Natural killer cell (primary cell): ENCODE data around the gene CNOT1. TPM values are rescaled to one million over a fixed set of nuclear protein-coding genes. Genes with fewer than 3 reads are reported as not detected.

Experiments
- ATAC-seq, 3 donors: fragments of 150-1000 bp in 2 of 3; fragments of 200-7000 bp in 1 of 3; cut with Tn5 transposase; 1 replicate in 1 of 3; 2 replicates in 2 of 3; pipeline ENCODE4 v1.10.0; 2021; ENCODE audit warnings: mild to moderate bottlenecking in 2 of 3, moderate library complexity in 2 of 3
- DNase-seq, 2 donors: peaks; one replicate each; pipeline versions ENCODE4 v3.0.0 to v3.0.0-alpha.2; 2013 to 2021; ENCODE audit warnings: mixed read lengths in 1 of 2
- H3K27ac ChIP-seq: one replicate; pipeline ENCODE4 v1.5.1; 2013; ENCODE audit warnings: mild to moderate bottlenecking, low read length
- H3K27me3 ChIP-seq: one replicate; pipeline ENCODE4 v1.6.1; 2013; ENCODE audit warnings: low read length; ENCODE audit not compliant: control insufficient read depth, insufficient read depth
- H3K36me3 ChIP-seq: one replicate; pipeline ENCODE4 v1.6.1; 2013; ENCODE audit warnings: low read length; ENCODE audit not compliant: control insufficient read depth, insufficient read depth
- H3K4me1 ChIP-seq: one replicate; pipeline ENCODE4 v1.6.1; 2013; ENCODE audit warnings: low read length; ENCODE audit not compliant: control insufficient read depth, insufficient read depth
- H3K4me3 ChIP-seq: one replicate; pipeline ENCODE4 v1.5.1; 2013; ENCODE audit warnings: low read length
- H3K9me3 ChIP-seq: one replicate; pipeline ENCODE4 v1.6.1; 2013; ENCODE audit warnings: low read length; ENCODE audit not compliant: control insufficient read depth, insufficient read depth
- H3K27ac Mint-ChIP-seq, 2 donors: one replicate each; pipeline ENCODE4 v1.8.0; 2022; ENCODE audit warnings: mild to moderate bottlenecking in 2 of 2, mixed read lengths in 2 of 2, moderate library complexity in 1 of 2
- H3K27me3 Mint-ChIP-seq, 2 donors: one replicate each; pipeline ENCODE4 v1.8.0; 2022; ENCODE audit warnings: low read depth in 2 of 2, mixed read lengths in 2 of 2
- H3K36me3 Mint-ChIP-seq: one replicate; pipeline ENCODE4 v1.8.0; 2022; ENCODE audit warnings: mixed read lengths
- H3K4me1 Mint-ChIP-seq, 2 donors: one replicate each; pipeline ENCODE4 v1.8.0; 2022; ENCODE audit warnings: mixed read lengths in 2 of 2
- H3K4me3 Mint-ChIP-seq: one replicate; pipeline ENCODE4 v1.8.0; 2022; ENCODE audit warnings: mild to moderate bottlenecking, moderate library complexity, mixed read lengths
- H3K9me3 Mint-ChIP-seq, 2 donors: one replicate each; pipeline ENCODE4 v1.8.0; 2022; ENCODE audit warnings: mixed read lengths in 2 of 2
- WGBS: methylation state at CpG from one replicate; pipeline ENCODE4 v1.1.7; 2013; ENCODE audit warnings: missing lambda C conversion rate; ENCODE audit not compliant: insufficient coverage; 5-methylcytosine and 5-hydroxymethylcytosine counted together
- intact Hi-C: fragments of 100-400 bp; cut with micrococcal nuclease; formaldehyde crosslinking; loops from one replicate; pipeline ENCODE4 v1.14.2; 2022
- total RNA-seq, 4 donors: library from RNA; stranded (reverse); fragments of 120-200 nt in 1 of 4; gene quantifications; one replicate each; pipeline versions ENCODE4 v1.2.3 to v1.2.4, GENCODE V29; 2013 to 2022
- TF ChIP-seq, protein P1 (sequence below): fragments of 200-600 bp; IDR thresholded peaks from one replicate; pipeline ENCODE4 v1.8.0; 2022; ENCODE audit warnings: antibody characterized with exemption

The CNOT1 gene
- total RNA-seq, 3 donors from 2014 or later (not counting 1 experiment from before 2014, with no cell fraction given) = 242 to 275 (median 249) TPM

DNA sequence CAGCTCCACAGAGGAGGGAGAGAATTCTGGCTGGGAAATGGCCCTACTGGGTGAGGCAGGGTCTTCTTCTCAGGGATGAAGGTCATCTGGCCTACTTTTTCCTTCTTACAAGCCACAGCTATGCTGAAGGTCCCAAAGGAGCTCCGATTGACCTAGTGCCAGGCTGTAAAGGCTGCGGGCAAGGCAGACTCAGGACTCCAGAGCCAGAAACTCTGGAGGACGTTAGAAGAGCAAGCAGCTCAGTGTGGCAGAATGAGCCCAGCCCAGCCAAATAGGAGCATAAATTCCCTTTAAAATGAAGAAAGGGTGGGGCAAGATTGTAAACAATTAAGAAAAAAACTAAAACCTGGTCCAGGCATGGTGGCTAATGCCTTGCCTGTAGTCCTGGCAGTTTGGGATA, 20.1 kb upstream of the CNOT1 start:
- Histone ChIP-seq H3K4me1 (no peaks in the 10 kb centered on the region), H3K27ac (no peak overlapping the region), H3K4me3 (no peak overlapping the region), H3K36me3 (no peaks in the 10 kb centered on the region), H3K27me3 (no peaks in the 10 kb centered on the region), H3K9me3 (no peaks in the 10 kb centered on the region)
- Mint-ChIP-seq H3K9me3 (no peaks in the 10 kb centered on the region), H3K4me3 (no peak overlapping the region), H3K27ac (no peak overlapping the region), H3K4me1 (no peaks in the 10 kb centered on the region), H3K27me3 (peaks cover 0 to 8% of the 10 kb centered on the region in 2 donors), H3K36me3 (no peaks in the 10 kb centered on the region)
- DNase-seq (no peak), ATAC-seq (no peak)
- TF ChIP-seq, protein P1, sequence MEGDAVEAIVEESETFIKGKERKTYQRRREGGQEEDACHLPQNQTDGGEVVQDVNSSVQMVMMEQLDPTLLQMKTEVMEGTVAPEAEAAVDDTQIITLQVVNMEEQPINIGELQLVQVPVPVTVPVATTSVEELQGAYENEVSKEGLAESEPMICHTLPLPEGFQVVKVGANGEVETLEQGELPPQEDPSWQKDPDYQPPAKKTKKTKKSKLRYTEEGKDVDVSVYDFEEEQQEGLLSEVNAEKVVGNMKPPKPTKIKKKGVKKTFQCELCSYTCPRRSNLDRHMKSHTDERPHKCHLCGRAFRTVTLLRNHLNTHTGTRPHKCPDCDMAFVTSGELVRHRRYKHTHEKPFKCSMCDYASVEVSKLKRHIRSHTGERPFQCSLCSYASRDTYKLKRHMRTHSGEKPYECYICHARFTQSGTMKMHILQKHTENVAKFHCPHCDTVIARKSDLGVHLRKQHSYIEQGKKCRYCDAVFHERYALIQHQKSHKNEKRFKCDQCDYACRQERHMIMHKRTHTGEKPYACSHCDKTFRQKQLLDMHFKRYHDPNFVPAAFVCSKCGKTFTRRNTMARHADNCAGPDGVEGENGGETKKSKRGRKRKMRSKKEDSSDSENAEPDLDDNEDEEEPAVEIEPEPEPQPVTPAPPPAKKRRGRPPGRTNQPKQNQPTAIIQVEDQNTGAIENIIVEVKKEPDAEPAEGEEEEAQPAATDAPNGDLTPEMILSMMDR = no peak
- 82% methylated on average over 3 of the region's 3 CpGs for WGBS
- intact Hi-C loops = no loop called here

DNA sequence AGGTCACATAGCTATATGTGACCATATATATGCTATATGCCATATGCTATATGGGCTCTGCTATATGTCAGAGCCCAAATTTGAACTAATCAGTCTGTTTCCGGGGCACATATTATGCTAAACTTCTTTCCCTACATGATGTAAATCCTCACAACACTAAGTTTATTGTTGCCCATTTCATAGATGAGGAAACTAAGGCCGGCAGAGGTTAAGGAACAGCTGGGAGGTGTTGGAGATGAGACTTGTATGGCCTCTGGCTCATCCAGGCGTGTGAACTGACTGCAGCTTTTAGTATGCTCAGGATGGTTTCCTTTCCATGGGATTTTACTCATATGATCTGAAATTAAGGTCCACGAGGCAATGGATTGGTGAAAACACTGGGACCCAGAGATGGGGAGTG, 17.5 kb upstream of the CNOT1 start:
- Mint-ChIP-seq H3K27me3 (no peaks in the 10 kb centered on the region), H3K4me1 (no peaks in the 10 kb centered on the region), H3K36me3 (no peaks in the 10 kb centered on the region), H3K27ac (no peak overlapping the region), H3K4me3 (no peak overlapping the region), H3K9me3 (no peaks in the 10 kb centered on the region)
- H3K27me3 ChIP-seq = no peaks in the 10 kb centered on the region
- WGBS = 83% methylated on average over 4 of the region's 4 CpGs
- no peak overlapping the region for H3K4me3 ChIP-seq
- DNase-seq (no peak), ATAC-seq (no peak)
- no peaks in the 10 kb centered on the region for H3K36me3 ChIP-seq
- TF ChIP-seq, protein P1 = no peak
- H3K9me3 ChIP-seq = no peaks in the 10 kb centered on the region
- H3K4me1 ChIP-seq = no peaks in the 10 kb centered on the region
- H3K27ac ChIP-seq = no peak overlapping the region
- intact Hi-C loops = no loop called here

DNA sequence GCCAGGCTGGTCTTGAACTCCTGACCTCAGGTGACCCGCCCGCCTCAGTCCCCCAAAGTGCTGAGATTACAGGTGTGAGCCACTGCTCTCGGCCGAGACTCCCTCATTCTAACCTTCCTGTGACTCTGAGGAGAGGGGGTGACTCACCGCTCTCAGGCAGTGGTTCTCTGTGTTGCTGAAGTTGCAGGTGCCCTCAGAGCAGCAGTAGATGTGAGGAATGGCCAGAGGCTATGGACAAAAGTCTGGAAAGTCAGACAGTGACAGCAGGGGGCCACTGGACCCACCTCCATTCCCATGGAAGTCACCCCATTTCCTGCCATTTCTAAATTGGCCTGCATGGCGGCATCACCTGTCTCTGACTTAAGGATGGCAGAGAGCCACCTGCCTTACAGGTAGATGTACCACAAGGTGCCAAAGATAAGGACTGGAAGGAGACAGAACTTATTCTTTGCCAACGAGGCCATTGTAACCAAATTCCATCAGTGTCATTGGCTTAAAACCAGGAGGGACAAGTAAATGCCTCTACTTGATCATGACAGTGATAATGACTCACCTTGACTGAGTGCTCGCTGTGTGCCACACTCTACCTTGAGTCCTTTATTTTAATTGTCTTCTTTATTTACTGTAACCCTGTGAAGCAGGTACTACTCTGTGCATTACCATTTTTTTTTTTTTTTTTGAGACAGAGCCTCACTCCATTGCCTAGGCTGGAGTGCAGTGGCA, 15.3 kb upstream of the CNOT1 start:
- WGBS = 88% methylated on average over 8 of the region's 8 CpGs
- Histone ChIP-seq H3K4me1 (no peaks in the 10 kb centered on the region), H3K4me3 (no peak overlapping the region), H3K27me3 (no peaks in the 10 kb centered on the region), H3K36me3 (no peaks in the 10 kb centered on the region), H3K9me3 (no peaks in the 10 kb centered on the region), H3K27ac (no peak overlapping the region)
- TF ChIP-seq, protein P1 = no peak
- no peaks in the 10 kb centered on the region for H3K9me3 Mint-ChIP-seq
- H3K36me3 Mint-ChIP-seq = no peaks in the 10 kb centered on the region
- no peak for ATAC-seq
- H3K27me3 Mint-ChIP-seq = peaks cover 0 to 3% of the 10 kb centered on the region in 2 donors
- H3K27ac Mint-ChIP-seq = no peak overlapping the region
- intact Hi-C loops = no loop called here
- H3K4me1 Mint-ChIP-seq = no peaks in the 10 kb centered on the region
- DNase-seq = no peak
- no peak overlapping the region for H3K4me3 Mint-ChIP-seq

DNA sequence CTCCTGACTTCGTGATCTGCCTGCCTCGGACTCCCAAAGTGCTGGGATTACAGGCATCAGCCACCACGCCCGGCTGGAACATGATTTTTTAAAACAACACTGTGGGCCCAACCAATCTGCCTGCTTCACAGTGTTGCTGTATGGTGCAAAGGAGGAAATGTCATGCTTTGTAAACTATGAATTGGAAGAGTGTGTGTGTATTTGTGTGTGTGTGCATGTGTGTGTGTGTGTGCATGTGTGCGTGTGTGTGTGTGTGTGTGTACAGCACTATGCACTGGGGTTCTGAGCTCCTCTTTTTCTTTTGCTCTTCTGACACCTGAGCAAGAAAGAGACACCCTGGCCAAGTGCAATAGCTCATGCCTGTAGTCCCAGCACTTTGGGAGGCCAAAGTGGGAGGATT, 14.5 kb upstream of the CNOT1 start:
- ATAC-seq (no peak), DNase-seq (no peak)
- no peaks in the 10 kb centered on the region for H3K36me3 Mint-ChIP-seq
- H3K27ac ChIP-seq = no peak overlapping the region
- no peak overlapping the region for H3K27ac Mint-ChIP-seq
- H3K4me3 ChIP-seq = no peak overlapping the region
- no peaks in the 10 kb centered on the region for H3K9me3 ChIP-seq
- no peaks in the 10 kb centered on the region for H3K27me3 ChIP-seq
- H3K36me3 ChIP-seq = no peaks in the 10 kb centered on the region
- H3K4me1 ChIP-seq = no peaks in the 10 kb centered on the region
- no peak overlapping the region for H3K4me3 Mint-ChIP-seq
- WGBS = 78% methylated on average over 5 of the region's 5 CpGs
- H3K27me3 Mint-ChIP-seq = peaks cover 0 to 4% of the 10 kb centered on the region in 2 donors
- TF ChIP-seq, protein P1 = no peak
- H3K4me1 Mint-ChIP-seq = no peaks in the 10 kb centered on the region
- intact Hi-C loops = no loop called here
- H3K9me3 Mint-ChIP-seq = no peaks in the 10 kb centered on the region
